Activated CD8-positive, alpha-beta memory T cell treated with anti-CD3 and anti-CD28 coated beads for 4 hours (primary cell): Measurements from ENCODE around the gene ATP6V0D1.
"Not testable (repeated sequence)": the region's sequence is repeated elsewhere in the genome, so short reads cannot be mapped to it uniquely, and the experiment has no call there.

Experiments used
- DNase-seq, 2 donors: peaks; one replicate each; pipeline ENCODE4 v3.0.0-alpha.2; 2020; ENCODE audit warnings: low read depth in 2 of 2

The ATP6V0D1 gene

GRCh38 chr16:67429799-67430503 lies 51.0 kb downstream of the ATP6V0D1 start:
- no peak for DNase-seq

- no peak for DNase-seq
Measured at GRCh38 chr16:67429053-67429798, 51.7 kb downstream of the ATP6V0D1 start.

DNA sequence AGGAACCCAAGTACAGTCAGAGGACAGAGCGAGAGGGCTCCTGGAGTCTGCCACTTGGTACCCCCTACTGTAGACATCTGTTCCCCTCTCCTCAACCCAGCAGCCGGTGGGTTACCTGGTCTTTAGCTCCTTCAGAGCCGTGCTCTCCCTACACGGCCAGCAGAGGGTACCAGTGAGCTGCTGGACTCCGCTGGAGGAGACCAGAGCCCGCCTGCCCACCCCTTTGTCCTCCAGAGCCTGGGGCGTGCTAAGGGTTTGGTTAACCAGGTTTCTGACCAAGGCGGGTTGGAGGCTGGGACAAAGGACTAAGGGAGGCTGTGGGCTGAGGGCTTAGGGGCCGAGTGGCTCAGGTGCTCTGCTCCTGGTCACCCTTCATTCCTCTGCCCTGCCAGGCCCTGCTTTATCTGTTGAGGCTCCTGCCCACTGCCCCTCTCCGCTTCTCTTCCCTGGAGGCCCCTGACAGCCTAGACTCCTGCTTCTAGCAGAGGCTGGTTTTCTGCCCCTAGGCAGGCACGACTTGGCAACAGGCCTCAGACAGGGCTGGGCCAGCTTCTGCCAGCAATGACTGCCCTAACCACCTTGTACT lies 52.7 kb downstream of the ATP6V0D1 start:
- peak; percentile 16 to 23 for DNase-seq

- no peak for DNase-seq
Measured at GRCh38 chr16:67426950-67427349, 54.0 kb downstream of the ATP6V0D1 start.

- DNase-seq = no peak
Measured at GRCh38 chr16:67426022-67426421, 54.9 kb downstream of the ATP6V0D1 start.

- DNase-seq = no peak
Measured at GRCh38 chr16:67425580-67425979, 55.4 kb downstream of the ATP6V0D1 start.

DNA sequence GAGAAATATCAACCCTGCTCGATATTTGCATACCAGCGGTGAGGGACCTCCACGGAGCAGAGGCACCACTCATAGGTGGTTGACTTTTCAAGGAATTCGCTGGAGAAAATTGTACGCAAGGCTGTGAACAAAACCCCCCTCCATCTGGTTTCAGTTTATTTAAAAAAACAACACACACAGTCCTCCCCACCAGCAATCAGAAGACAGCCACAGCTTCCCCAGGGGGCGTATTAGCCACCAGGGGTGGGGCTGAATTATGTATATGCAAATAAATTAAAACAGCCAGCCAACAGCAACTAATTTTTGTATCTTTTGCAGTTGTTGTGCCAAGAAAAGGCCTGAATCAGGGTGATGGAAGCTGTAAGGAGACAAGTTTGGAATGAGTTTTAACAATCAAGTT lies 55.9 kb downstream of the ATP6V0D1 start:
- DNase-seq = no peak

DNA sequence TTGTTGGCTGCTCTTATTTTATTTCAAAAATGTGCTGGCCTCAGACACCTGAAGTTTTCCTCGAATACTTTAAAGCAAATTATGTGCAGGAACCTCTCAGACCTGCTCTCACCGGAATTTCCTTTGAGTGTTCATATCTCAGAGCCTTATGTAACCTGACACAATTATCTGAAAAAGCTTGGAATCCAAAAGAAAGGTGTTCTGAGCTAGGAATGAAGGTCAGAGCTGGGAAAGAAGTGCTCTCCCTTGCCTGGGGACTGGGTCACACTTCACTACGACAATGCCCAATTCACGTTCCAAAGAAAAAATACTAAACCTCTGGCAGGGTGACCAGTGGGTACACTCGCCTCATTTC lies 56.7 kb downstream of the ATP6V0D1 start:
- no peak for DNase-seq

DNA sequence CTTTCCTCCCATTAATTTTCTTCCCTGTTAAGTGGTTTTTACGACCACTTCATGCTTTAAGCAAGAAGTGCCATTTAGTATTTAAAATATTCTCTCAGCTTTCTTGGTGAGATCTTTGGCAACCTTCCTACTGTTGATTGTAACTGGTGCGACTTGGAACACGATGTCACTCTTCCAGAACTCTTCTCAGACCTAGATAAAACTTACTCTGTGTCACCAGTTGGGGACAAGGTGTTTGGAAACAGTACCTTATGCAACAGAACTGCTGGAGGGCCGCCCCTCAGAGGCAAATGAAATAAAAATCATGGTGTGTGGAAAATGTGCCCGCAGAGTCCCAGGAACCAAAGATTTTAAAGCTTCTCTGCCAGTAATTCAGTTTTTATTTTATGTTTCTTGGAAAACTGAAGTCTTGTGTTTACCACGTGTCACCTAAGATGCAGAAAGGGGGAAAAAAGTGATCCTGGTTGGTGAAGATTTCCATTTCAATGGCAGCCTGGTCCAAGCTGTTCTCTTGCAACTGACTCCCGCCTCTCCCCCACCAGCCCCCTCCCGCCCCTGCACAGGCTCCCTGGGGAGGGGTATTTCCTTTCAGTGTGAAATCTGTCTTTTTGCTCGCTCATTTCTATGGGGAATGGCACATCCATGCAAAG lies 57.2 kb downstream of the ATP6V0D1 start:
- DNase-seq = no peak

DNA sequence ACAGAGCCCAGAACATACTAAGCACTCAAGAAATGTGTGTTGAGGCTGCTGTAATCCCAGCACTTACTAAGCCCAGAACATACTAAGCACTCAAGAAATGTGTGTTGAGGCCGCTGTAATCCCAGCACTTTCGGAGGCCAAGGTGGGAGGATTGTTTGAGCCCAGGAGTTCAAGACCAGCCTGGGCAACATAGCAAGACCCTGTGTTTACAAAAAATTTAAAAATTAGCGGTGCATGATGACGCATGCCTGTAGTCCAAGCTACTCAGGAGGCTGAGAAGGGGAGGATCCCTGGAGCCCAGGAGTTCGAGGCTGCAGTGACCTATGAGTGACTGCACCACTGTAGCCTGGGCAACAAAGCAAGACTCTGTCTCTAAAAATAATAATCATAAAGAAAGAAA lies 57.9 kb downstream of the ATP6V0D1 start:
- DNase-seq = no peak

DNA sequence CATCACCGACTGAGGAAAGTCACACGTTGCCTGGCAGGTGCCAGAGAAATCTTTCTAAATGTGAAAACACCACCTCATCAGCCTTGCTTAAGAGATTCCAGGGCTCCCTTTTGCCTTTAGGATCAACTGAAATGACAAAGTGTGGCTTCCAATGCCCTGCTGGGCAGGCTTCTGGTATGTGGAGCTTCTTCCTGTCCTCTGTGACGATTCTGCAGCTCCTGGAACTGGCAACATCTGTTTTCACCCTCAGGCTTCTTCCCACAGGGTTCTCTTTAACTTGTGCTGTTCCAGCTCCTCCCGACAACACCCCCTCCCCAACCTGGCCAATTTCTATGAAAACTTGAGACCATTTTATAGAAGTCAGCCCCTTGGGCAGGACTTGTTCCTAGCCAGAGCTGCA lies 59.9 kb downstream of the ATP6V0D1 start:
- DNase-seq = no peak

GRCh38 chr16:67419931-67420330 lies 61.0 kb downstream of the ATP6V0D1 start:
- DNase-seq = no peak

GRCh38 chr16:67419502-67419901 lies 61.5 kb downstream of the ATP6V0D1 start:
- DNase-seq = no peak

- no peak for DNase-seq
Measured at GRCh38 chr16:67417333-67418061, 63.5 kb downstream of the ATP6V0D1 start.

GRCh38 chr16:67415872-67416793 lies 64.8 kb downstream of the ATP6V0D1 start, which contains the start of gene ZDHHC1:
TSS of gene ZDHHC1 (minus strand) at chr16:67416477. CDS start at chr16:67407775, 8,702 bp downstream.
- DNase-seq = no peak

DNA sequence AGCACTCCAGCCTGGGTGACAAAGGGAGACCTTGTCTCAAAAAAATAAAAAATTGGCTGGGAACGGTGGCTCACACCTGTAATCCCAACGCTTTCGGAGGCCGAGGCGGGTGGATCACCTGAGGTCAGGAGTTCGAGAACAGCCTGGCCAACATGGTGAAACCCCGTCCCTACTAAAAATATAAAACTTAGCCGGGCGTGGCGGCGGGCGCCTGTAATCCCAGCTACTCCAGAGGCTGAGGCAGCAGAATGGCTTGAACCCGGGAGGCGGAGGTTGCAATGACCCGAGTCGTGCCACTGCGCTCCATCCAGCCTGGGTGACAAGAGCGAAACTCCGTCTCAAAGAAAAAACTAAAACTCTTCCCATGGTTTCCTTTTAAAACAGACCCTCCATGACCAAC lies 65.5 kb downstream of the ATP6V0D1 start:
- DNase-seq = not testable (repeated sequence)

DNA sequence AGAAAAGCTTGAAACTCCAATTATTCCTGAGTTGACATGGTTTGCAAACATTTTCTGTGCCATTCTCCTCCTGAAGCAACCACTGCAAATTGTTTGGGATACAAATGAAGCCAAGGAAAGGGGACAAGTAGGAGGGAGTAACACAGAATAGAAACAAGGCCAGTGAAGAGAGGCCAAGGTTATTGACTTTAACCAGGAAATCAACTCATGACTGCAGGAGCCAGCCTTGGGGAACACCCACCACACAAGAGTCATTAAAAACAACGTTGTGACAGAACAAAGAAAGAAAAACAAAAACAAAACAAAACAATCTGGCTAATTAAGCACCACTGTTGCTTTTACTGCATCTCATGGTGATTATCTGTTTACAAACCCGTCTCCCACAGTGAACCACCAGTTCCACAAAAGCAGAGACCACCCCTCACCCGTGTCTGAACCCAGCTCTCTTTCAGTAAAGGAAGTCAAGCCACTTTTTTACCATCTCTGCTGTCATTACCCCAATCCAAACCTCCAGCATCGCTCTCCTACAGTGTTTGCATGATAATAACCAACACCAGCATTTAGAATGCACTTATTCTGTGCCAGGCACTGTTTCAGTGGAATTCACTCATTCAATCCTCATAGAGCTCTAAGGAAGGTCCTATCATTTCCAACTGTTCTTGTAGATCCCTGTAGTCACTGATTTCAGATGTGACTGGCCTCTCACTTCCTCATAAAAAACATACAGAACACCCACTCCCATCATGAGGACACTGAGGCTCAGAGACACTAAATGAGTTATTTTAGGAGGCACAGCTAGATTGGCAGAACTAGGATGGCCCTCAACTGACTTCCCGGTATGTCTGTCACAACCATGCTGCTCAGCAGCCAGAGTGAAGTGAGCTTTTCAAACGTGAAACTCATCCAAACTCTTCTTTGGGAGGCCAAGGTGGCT lies 66.7 kb downstream of the ATP6V0D1 start:
- DNase-seq = no peak

GRCh38 chr16:67412294-67412693 lies 68.7 kb downstream of the ATP6V0D1 start:
- no peak for DNase-seq

DNA sequence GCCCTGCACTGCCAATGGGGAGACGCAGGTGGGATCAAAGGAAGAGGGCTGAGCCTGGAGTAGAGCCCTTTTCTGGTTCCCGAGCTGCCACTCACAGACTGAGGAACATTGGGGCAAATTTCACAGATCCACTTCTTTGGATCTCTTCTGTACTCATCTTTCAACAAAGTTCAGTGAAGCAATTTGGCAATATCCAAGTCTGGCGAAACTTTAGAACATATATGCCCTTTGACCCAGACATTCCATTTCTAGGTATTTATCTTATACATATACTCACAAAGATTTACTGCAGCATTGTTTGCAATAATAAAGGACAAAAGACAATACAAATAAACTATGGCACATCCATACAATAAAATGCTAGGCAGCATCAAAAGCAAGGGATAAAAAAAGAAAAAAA lies 69.6 kb downstream of the ATP6V0D1 start:
- DNase-seq = no peak

DNA sequence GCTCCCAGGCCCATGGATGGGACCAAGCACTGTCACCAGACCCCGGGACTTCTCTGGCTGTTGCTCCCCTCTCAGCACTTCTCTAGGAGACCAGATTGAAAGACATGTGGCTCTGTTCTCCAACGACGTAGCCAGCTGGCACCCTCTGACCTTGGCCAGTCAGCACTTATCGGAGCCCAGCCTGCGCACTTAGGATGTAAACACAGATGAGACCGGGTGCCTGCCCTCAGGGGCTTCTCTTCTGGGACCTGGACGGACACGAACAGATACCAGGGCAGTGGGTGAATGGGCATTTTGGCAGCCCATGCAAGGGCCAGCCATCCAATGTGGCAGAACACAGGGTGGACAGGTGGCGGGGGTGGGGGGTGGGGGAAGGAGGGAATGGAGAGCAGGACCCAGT lies 71.3 kb downstream of the ATP6V0D1 start:
- DNase-seq = no peak
